Measurements from ENCODE around the gene WFS1.

Gene WFS1

GRCh38 chr4:6325788-6326290, 56.2 kb downstream of the WFS1 start:
- DNase-seq (ENCODE audit: low spot score) = no peak

DNA sequence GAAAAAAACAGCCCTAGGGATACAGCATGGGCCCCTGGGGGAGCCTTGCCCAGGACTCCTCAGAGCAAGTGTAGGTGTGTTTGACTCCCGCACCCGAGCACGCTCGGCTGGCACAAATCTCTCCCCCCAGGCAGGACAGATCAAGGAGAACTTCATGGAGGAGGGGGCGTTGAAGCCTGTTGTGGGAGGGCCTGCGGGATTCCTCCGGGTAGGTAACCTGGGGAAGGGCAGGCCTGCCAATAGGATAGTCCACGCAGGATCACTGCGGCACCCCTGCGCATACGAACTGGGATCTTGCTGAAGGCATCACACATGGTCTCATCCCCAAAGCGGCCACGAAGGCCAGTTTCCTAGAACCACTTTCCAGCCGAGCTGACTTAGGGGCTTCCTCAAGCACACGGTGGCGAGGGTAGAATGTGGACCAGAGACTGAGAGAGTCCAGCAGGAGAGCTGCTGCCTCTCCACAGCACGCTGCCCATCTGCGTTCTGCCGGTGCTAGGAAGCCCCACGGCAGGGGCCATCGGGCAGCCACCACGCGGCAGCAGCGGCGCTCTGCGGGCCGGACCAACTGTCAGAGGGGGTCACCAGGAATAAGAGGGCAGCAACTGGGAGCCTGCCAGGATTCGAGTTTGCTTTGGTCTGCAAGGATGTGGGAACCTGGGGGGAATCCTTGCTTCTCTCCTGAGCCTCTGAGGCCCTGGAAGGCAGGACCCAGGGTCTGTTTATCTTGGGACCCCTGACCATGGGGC, 56.8 kb downstream of the WFS1 start:
- no peak for DNase-seq (ENCODE audit: low spot score)

- peak; percentile 76 for DNase-seq (ENCODE audit: low spot score)
These were observed 57.7 kb downstream of the WFS1 start for GRCh38 chr4:6327220-6327917.

DNA sequence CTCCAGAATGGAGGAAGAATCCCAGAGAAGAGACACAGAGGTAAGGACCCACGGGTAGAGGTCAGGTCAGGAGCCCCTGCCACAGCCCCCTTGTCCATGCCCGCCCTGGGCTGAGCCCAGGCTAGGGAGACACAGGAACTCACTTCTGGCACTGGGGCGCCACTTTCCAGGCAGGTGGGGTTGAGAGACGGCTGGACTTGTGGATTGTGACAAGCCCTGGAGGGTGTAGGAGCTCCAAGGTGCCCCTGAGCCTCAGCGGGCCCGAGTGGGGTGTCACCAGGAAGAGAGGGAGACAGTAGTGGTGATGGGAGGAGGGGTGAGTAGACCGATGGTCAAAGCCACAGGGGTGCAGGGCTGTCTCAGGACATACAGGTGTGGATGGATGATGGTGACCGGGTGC, 58.9 kb downstream of the WFS1 start:
- no peak for DNase-seq (ENCODE audit: low spot score)

- DNase-seq (ENCODE audit: low spot score) = no peak
These were observed 60.1 kb downstream of the WFS1 start for GRCh38 chr4:6329478-6330383.

DNA sequence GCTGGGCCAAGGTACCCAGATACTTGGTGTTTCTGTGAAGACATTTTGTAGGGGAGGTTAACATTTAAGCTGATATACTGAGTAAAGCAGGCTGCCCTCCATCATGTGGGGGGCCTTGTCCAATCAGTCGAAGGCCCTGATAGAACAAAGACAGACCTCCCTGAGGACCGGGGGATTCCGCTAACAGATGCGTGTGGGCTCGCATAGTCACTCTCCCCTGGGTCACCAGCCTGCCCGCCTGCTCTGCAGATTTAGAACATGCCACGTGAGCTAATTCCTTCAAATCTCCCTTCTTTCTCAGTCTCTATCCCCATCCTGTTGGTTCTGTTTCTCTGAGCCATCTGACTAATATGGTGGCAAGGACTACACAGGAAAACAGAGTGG, 60.7 kb downstream of the WFS1 start:
- DNase-seq (ENCODE audit: low spot score) = no peak

- peak; percentile 24 for DNase-seq (ENCODE audit: low spot score)
These were observed 61.4 kb downstream of the WFS1 start for GRCh38 chr4:6331018-6331417.

- no peak for DNase-seq (ENCODE audit: low spot score)
These were observed 61.8 kb downstream of the WFS1 start for GRCh38 chr4:6331468-6331867.

- peak; percentile 30 for DNase-seq (ENCODE audit: low spot score)
These were observed 62.5 kb downstream of the WFS1 start for GRCh38 chr4:6332042-6332668.

DNA sequence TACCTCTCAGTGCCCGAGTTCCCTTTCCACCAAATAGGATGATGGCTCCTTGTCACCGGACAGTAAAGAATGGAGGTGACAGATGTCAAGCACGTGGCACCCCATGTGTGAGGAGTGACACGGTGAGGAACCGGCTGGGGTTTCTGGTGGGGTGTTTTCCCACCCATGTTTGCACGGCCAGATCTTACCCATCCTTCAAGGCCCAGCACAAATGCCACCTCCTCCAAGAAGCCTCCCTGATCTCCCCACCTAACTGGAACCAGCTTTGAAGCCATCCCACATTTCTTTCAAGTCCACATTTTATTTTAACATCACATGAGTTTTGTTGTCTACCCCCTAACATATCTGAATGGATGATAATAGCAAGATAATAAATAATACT, 63.0 kb downstream of the WFS1 start:
- DNase-seq (ENCODE audit: low spot score) = no peak

GRCh38 chr4:6333301-6334202, 63.9 kb downstream of the WFS1 start:
- DNase-seq (ENCODE audit: low spot score) = no peak

GRCh38 chr4:6334203-6334887, 64.7 kb downstream of the WFS1 start:
- no peak for DNase-seq (ENCODE audit: low spot score)

DNA sequence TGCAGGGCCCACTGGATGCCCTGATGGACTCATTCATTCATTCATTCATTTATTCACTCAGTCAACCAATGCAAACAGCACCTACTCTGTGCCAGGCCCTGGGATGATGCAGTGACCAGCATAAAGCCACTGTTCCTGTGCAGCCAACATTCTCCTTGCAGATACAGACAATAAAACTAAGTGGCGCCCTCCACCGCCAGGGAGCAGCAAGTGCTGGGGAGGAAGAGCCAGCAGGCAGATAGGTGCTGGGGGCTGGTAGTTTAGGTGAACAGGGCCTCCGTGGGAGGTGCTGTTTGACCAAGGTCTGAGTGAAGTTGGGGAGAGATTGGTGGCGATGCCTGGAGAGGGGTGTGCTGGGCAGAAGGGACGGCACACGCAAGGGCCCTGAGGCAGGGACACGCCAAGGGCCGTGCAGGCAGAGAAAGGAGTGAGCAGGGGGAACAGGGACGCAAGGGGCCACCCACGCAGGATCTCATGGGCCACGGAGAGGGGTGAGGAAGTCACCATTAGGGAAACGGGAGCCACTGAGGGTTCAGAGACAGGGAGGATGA, 65.5 kb downstream of the WFS1 start:
- DNase-seq (ENCODE audit: low spot score) = no peak

DNA sequence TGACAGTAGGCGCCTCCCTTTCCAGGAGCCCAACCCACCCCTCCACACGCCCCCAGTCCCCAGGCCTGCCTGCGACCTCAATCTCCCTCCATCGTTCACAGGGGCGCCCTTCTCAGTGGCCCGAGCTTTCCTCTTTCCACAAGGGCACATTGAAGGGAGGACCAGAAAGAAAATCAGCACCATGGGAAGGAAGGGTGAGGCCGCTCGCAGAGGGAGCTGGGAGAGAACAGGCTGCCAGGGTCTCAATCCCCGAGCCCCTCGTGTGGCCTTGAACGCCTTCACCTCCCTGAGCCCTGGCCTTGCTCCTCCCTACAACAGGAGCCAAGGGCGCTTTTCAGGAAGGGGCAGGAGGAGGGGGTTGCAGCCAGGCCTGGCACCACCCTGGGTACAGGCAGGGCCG, 66.5 kb downstream of the WFS1 start:
- DNase-seq (ENCODE audit: low spot score) = no peak

DNA sequence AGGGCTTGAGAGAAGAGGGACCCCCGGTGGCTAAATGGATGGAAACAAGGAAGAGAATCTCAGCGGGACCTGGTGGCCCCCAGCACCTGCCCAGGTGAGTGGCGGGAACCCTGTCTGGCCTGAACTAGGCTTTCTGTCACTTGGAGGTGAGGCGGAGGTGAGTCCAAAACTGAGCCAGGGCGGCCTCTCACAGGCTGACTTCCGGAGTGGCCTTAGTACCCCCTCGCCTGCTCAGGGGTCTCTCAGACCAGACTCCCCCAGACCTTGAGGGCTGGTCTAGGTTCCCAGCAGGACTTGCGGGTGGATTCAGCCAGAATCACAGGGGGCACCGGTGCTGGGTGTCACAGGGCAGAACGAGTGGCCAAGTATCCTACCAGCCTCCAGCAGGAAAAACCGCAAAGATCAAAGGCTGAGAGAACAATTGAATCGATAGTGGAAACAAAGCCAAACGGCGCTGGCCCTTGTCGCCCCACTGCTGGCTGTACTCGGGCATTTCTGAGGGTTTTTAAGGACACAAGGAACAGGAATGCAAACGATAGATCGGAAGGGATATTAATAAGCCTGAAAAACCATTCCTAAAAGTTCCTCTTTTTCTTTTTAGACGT, 67.8 kb downstream of the WFS1 start:
- no peak for DNase-seq (ENCODE audit: low spot score)

DNA sequence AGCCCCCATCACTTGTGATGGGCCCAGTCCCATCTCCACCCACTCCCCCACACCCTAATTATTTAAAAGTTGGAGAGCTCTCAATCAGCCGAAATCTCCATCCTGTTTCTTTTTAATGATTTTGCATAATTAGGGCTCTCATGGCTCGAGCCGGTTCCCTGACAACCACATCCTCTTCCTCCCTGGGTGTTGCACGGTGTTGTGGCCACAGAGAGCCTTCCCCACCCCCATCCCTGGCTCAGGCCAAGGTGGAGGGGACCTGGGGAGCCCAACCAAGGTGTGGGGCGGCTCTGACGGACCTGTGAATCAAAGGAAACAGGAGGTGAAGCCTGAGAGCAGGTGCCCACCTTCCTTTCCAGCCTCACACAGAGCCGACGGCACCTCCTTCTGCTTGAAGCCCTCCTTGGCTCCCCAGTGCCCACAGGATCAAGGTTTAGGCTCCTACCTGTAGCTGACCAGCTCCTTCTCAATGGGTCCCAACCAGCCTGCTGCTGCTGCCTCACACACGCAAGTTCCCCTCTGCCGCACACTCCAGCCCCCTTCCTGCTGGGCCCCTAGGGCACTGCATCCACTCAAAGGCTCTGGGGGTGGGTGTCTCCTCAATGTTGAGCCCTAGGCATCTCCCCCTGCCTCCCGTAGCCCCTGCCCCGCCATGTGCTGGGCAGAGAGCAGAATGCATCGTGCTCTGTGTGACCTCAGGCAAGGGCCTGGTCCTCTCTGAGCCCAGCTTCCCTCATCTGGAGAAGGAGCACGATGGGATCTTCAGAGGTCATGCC, 68.7 kb downstream of the WFS1 start:
- DNase-seq (ENCODE audit: low spot score) = peak; percentile 6

- no peak for DNase-seq (ENCODE audit: low spot score)
These were observed 69.5 kb downstream of the WFS1 start for GRCh38 chr4:6338951-6339817.

Measured in CD4-positive, alpha-beta T cell treated with Interleukin-15 for 4 hours (primary cell).